Fibroblast of pulmonary artery (primary cell): ENCODE measurements around the gene LRRC71.

Source experiments
- DNase-seq: peaks from one replicate; pipeline ENCODE4 v3.0.0-alpha.2; 2010; ENCODE audit warnings: low read depth
- H3K4me3 ChIP-seq: replicated peaks from 2 replicates; pipeline ENCODE4 v1.5.1; 2011; ENCODE audit warnings: low read depth, mild to moderate bottlenecking, control low read depth, low read length, moderate library complexity
- CTCF ChIP-seq: IDR thresholded peaks from 2 replicates; pipeline ENCODE4 v1.5.1; 2011; ENCODE audit warnings: mild to moderate bottlenecking, control low read depth, low read length, inconsistent platforms; ENCODE audit errors: missing control alignments

Gene LRRC71

GRCh38 chr1:156947127-156947526 is 26.7 kb downstream of the LRRC71 start:
- no peak overlapping the region for H3K4me3 ChIP-seq
- TF ChIP-seq CTCF: no peak
- DNase-seq: no peak

- H3K4me3 ChIP-seq: no peak overlapping the region
- DNase-seq: no peak
- no peak for TF ChIP-seq CTCF
These were observed 27.5 kb downstream of the LRRC71 start for GRCh38 chr1:156947818-156948525.

GRCh38 chr1:156948708-156949107 is 28.3 kb downstream of the LRRC71 start:
- H3K4me3 ChIP-seq: no peak overlapping the region

GRCh38 chr1:156949127-156949526 is 28.7 kb downstream of the LRRC71 start:
- no peak for DNase-seq
- TF ChIP-seq CTCF: no peak
- no peak overlapping the region for H3K4me3 ChIP-seq

More at GRCh38 chr1:156948708-156949107, 28.3 kb downstream of the LRRC71 start:
- DNase-seq: no peak
- peak; percentile 39 for TF ChIP-seq CTCF

GRCh38 chr1:156951371-156951770 is 30.9 kb downstream of the LRRC71 start:
- no peak overlapping the region for H3K4me3 ChIP-seq
- TF ChIP-seq CTCF: no peak
- DNase-seq: no peak

- no peak for DNase-seq
- H3K4me3 ChIP-seq: no peak overlapping the region
- no peak for TF ChIP-seq CTCF
These were observed 33.1 kb downstream of the LRRC71 start for GRCh38 chr1:156953571-156953970.

GRCh38 chr1:156956333-156956732 is 35.9 kb downstream of the LRRC71 start:
- no peak for TF ChIP-seq CTCF
- DNase-seq: no peak
- no peak overlapping the region for H3K4me3 ChIP-seq
